ENCODE results near the gene TAP1.

DNA sequence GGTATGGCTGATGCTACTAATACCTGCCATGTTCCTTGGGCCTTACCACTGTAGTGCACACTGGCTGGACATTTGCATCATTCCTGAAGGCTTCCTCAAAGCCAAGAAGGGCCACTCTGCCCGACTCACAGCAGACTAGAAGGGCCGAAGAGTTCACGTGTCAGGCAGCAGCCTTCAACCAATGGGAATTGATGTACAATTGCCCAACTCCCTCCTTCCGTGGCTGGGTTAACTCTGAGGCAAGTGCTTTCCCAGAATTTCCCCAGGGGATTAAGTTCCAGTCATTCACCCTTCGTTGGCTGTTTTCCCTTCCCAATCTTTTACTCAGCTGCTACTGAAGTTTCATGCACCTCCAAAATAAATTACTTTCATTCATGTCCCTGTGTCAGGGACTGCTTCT lies 30.3 kb upstream of the TAP1 start:
- TF ChIP-seq CBX1 (IDR thresholded peaks at IDR 0.05; ENCODE audit: low read depth) (no peak), TRIM24 (IDR thresholded peaks at IDR 0.05) (no peak), CTCF (IDR thresholded peaks at IDR 0.05 in 2 of 3, conservative IDR thresholded peaks at IDR 0.05 in 1 of 3; ENCODE audit: insufficient read depth in 2 of 3, low read depth in 1 of 3, low read length in 3 of 3) (no peak), BMI1 (IDR thresholded peaks at IDR 0.05; ENCODE audit: low read length) (no peak), HNRNPLL (IDR thresholded peaks at IDR 0.05; ENCODE audit: low read depth, low read length, poor library complexity, severe bottlenecking) (no peak), CEBPB (tag; IDR thresholded peaks at IDR 0.05) (no peak; the same call in 1 of the 2 replicates), SMARCC2 (IDR thresholded peaks at IDR 0.05; ENCODE audit: low read depth) (no peak), ZNF124 (CRISPR knock-in tag; IDR thresholded peaks at IDR 0.05) (no peak), ZNF274 (IDR thresholded peaks at IDR 0.05; ENCODE audit: borderline replicate concordance, low read depth, low read length) (no peak), POLR2A (conservative IDR thresholded peaks at IDR 0.05) (no peak), POLR2G (IDR thresholded peaks at IDR 0.05; ENCODE audit: low read depth, low read length) (no peak)
- TF ChIP-seq, protein P1, sequence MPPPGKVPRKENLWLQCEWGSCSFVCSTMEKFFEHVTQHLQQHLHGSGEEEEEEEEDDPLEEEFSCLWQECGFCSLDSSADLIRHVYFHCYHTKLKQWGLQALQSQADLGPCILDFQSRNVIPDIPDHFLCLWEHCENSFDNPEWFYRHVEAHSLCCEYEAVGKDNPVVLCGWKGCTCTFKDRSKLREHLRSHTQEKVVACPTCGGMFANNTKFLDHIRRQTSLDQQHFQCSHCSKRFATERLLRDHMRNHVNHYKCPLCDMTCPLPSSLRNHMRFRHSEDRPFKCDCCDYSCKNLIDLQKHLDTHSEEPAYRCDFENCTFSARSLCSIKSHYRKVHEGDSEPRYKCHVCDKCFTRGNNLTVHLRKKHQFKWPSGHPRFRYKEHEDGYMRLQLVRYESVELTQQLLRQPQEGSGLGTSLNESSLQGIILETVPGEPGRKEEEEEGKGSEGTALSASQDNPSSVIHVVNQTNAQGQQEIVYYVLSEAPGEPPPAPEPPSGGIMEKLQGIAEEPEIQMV (tag; conservative IDR thresholded peaks at IDR 0.05; ENCODE audit: low read depth) = no peak
- TF ChIP-seq, protein P2, sequence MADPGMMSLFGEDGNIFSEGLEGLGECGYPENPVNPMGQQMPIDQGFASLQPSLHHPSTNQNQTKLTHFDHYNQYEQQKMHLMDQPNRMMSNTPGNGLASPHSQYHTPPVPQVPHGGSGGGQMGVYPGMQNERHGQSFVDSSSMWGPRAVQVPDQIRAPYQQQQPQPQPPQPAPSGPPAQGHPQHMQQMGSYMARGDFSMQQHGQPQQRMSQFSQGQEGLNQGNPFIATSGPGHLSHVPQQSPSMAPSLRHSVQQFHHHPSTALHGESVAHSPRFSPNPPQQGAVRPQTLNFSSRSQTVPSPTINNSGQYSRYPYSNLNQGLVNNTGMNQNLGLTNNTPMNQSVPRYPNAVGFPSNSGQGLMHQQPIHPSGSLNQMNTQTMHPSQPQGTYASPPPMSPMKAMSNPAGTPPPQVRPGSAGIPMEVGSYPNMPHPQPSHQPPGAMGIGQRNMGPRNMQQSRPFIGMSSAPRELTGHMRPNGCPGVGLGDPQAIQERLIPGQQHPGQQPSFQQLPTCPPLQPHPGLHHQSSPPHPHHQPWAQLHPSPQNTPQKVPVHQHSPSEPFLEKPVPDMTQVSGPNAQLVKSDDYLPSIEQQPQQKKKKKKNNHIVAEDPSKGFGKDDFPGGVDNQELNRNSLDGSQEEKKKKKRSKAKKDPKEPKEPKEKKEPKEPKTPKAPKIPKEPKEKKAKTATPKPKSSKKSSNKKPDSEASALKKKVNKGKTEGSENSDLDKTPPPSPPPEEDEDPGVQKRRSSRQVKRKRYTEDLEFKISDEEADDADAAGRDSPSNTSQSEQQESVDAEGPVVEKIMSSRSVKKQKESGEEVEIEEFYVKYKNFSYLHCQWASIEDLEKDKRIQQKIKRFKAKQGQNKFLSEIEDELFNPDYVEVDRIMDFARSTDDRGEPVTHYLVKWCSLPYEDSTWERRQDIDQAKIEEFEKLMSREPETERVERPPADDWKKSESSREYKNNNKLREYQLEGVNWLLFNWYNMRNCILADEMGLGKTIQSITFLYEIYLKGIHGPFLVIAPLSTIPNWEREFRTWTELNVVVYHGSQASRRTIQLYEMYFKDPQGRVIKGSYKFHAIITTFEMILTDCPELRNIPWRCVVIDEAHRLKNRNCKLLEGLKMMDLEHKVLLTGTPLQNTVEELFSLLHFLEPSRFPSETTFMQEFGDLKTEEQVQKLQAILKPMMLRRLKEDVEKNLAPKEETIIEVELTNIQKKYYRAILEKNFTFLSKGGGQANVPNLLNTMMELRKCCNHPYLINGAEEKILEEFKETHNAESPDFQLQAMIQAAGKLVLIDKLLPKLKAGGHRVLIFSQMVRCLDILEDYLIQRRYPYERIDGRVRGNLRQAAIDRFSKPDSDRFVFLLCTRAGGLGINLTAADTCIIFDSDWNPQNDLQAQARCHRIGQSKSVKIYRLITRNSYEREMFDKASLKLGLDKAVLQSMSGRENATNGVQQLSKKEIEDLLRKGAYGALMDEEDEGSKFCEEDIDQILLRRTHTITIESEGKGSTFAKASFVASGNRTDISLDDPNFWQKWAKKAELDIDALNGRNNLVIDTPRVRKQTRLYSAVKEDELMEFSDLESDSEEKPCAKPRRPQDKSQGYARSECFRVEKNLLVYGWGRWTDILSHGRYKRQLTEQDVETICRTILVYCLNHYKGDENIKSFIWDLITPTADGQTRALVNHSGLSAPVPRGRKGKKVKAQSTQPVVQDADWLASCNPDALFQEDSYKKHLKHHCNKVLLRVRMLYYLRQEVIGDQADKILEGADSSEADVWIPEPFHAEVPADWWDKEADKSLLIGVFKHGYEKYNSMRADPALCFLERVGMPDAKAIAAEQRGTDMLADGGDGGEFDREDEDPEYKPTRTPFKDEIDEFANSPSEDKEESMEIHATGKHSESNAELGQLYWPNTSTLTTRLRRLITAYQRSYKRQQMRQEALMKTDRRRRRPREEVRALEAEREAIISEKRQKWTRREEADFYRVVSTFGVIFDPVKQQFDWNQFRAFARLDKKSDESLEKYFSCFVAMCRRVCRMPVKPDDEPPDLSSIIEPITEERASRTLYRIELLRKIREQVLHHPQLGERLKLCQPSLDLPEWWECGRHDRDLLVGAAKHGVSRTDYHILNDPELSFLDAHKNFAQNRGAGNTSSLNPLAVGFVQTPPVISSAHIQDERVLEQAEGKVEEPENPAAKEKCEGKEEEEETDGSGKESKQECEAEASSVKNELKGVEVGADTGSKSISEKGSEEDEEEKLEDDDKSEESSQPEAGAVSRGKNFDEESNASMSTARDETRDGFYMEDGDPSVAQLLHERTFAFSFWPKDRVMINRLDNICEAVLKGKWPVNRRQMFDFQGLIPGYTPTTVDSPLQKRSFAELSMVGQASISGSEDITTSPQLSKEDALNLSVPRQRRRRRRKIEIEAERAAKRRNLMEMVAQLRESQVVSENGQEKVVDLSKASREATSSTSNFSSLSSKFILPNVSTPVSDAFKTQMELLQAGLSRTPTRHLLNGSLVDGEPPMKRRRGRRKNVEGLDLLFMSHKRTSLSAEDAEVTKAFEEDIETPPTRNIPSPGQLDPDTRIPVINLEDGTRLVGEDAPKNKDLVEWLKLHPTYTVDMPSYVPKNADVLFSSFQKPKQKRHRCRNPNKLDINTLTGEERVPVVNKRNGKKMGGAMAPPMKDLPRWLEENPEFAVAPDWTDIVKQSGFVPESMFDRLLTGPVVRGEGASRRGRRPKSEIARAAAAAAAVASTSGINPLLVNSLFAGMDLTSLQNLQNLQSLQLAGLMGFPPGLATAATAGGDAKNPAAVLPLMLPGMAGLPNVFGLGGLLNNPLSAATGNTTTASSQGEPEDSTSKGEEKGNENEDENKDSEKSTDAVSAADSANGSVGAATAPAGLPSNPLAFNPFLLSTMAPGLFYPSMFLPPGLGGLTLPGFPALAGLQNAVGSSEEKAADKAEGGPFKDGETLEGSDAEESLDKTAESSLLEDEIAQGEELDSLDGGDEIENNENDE (IDR thresholded peaks at IDR 0.05; ENCODE audit: low read depth, low read length) = no peak

Data from K562 (cell line).